ENCODE results near the gene UBL3.

Gene UBL3

DNA sequence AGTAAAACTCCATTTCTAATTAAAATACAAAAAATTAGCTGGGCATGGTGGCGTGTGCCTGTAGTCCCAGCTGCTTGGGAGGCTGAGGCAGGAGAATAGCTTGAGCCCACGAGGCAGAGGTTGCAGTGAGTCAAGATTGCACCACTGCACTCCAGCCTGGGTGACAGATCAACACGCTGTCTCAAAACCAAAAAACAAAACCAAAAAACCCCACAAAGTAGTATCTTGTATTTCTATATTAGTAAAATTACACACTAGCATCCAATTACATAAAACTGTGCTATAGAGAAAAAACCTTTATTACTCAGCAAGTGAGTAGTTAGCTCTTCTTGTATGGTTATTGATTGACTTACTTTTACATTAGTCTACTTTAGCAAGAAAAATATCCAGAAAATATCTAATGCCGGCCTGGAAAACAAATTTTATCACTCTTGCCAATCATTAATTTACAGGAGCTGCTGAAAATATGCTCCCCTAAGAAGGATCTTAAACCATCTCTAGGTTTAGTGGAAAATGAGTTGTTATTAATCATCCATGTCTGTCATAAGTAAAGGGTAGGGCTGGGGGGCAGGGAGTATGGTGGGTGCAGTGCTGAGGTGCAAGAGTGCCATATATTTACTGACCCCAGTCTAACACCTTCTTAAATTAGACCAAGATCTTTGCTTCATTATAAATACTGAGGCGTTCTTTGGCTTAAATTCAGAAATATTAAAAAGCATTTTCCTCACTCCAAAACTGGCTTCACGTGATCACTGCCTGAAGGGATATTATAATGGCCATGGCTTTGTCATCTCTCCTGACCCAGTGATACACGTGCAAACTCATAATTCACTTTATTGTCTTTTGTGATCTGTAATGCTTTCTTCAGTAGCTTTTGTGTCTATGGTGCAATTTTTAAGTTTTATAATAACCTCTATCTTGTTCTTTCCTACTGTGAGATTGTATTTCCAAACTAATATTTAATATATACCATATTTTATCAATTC lies 44.1 kb downstream of the UBL3 start:
- DNase-seq: no peak

GRCh38 chr13:29803221-29803620 lies 47.2 kb downstream of the UBL3 start:
- DNase-seq: no peak

DNA sequence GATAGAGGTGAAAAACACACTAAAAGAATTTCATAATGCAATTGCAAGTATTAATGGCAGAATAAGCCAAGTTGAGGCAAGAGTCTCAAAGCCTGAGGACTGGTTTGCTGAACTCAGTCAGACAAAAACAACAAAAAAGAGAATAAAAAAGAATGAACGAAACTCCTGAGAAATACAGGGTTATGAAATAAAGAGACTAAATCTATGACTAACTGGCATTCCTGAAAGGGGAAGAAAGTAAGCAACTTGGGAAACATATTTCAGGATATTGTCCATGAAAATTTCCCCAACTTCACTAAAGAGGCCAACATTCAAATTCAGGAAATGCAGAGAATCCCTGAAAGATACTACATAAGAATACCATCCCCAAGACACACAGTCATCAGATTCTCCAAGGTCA lies 47.8 kb downstream of the UBL3 start:
- peak; percentile 38 for DNase-seq

GRCh38 chr13:29801737-29802305 lies 48.6 kb downstream of the UBL3 start:
- peak; percentile 6 for DNase-seq

DNA sequence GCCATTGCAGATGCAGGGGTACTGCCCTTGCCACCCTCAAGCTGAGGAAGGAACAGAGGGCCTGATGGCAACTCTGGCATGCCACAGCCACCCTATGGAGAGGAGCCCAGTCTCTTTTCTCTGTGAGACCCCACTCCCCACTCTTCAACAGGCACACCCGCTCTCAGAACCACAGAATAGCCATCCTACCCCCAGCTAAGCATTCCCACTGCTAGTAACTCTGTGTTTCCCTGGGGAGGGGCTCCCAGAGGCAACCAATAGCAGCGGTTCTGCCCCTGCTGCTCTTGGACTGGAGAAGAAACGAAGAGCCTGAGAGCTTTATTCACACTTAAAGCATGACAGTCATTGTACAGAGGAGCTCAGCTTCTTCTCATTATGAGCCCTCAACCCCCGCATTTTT lies 49.3 kb downstream of the UBL3 start:
- no peak for DNase-seq

GRCh38 chr13:29800687-29801086 lies 49.7 kb downstream of the UBL3 start:
- DNase-seq: no peak

DNA sequence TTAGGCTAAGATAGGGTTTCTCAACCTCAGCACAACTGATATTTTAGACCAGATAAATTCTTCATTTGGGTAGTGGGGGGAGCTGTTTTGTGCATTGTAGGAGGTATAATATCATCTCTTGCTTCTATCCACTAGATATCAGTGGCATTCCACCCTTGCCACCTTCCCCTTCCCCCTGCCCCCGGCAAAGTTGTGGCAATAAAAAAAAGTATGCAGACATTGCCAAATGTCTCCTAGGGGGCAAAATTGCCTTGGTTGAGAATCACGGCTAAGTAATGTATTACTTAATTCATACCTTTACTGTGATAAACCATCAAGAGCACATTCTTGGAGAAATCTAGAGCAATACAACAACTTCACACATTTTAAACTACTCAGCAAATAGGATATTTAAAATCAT lies 51.4 kb downstream of the UBL3 start:
- DNase-seq: no peak

DNA sequence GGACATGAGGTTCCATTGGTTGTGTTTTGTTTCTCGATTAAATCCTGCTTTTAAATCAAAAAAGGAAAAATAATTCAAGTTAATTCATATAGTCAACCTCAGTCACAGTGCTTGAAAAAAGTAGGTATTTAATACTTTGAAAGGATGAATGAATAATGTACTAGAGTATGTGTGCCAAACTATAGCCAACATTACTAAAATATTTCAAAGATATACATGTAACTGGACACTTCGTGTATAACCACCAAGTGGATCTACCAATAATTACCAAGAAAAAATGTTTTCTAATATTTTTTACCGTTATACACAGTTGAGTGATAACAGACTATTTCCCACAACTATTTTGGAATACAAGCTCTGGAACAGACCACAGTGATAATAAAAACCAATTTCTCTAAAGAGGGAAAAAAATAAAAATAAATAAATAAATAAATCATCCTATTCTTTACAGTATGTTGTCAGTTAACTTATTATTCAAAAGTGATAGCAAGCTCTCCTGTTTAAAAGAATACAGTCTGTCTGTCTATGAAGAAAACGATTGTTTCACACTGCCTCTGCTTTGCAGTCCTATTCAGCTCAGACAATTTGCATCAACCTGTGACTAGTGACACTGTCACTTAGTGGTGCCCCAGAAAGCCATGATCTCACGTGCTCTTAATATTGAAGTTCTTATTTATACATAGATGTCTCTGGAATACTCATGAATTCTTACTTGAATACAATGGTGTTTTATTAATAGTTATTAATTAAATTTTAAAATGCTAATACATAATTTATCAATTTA lies 58.2 kb downstream of the UBL3 start:
- DNase-seq: peak; percentile 45

DNA sequence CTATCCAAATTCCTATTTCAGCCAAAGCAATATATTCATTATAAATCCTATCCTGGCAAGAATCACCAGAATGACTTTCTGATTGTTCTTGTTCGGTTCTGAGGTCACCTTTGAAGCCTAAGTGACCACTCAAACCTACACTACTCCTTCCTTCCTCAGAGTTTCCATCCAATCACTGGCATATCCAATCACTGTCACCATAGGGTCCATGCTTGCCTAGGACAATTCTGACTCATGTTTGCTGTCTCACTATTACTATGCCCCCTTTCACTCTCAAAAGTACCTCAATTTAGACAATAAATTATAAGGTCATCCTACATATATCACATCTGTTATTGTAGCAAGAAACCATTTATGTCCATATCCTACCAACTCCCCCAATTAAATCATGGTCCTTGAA lies 58.9 kb downstream of the UBL3 start:
- DNase-seq: no peak

DNA sequence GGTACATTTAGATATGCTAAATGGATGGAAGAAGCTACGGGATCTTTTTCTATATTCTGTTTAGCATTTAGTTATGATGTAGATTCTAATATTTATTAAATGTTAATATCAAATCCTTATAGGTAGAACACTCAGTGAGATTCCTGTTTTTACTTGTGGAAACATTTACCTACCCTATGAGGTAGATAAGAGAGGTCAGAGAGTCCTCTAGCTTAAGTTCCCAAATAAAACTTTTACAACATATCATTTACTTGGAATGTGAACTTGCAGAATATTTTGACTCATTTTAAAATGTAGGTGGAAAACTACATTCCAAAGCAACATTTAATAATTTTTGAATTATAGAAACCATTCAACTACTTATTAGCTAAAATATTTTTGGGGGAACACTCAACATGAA lies 63.7 kb downstream of the UBL3 start:
- no peak for DNase-seq

- no peak for DNase-seq
Observed at GRCh38 chr13:29785978-29786377, 64.4 kb downstream of the UBL3 start.

DNA sequence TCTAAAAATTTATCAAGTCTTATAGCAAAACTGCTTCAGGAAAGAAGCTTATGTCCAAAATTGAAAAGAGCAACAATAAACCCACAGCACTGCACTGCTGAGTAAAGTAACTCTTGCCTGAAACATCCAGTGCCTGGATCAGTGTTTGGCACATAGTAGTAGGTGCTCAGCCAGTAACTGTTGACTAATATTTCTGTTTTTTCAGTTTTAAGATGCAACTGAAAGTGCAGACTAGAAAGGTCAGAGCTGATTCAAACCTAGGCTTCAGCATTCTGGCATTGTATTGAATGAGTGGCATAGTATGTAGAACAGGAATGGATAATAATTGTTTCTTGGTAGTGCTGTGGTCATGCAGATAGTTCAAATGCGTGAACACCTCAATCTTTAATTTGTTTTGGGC lies 67.6 kb downstream of the UBL3 start:
- no peak for DNase-seq

GRCh38 chr13:29774830-29775229 lies 75.6 kb downstream of the UBL3 start:
- no peak for DNase-seq

GRCh38 chr13:29771247-29771646 lies 79.2 kb downstream of the UBL3 start:
- DNase-seq: peak; percentile 43

DNA sequence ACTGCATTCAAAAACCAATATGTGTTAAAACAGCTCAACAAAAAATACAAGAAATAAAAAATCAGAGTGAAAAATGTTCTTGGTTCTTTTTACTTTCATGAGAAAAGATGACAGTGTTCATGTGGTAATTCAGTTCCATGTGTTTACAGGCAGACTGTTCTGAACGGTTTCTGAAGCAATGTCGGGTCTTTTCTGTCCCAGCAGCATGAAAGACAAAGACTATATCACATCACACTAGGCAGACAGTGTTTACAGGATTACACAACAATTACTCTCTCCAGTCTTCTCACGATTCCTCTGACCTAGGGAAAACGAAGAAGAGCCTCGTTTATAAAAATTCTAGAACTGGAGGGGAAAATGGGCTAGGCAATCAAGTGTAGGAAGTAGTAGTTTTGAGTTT lies 83.4 kb downstream of the UBL3 start:
- DNase-seq: no peak

- no peak for DNase-seq
Observed at GRCh38 chr13:29763436-29764180, 86.8 kb downstream of the UBL3 start.

- no peak for DNase-seq
Observed at GRCh38 chr13:29761815-29762214, 88.6 kb downstream of the UBL3 start.

GRCh38 chr13:29761160-29761559 lies 89.3 kb downstream of the UBL3 start:
- DNase-seq: no peak

DNA sequence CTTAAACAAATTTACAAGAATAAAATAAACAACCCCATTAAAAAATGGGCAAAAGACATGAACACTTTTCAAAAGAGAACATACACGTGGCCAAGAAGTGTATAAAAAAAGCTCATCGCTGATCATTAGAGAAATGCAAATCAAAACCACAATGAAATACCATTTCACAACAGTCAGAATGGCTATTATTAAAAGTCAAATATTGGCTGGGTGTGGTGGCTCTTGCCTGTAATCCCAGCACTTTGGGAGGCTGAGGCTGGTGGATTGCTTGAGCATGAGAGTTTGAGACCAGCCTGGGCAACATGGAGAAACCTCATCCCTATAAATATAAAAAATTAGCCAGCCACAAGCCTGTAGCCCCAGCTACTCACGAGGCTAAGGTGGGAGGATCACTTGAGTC lies 89.9 kb downstream of the UBL3 start:
- no peak for DNase-seq

GRCh38 chr13:29758531-29759114 lies 91.8 kb downstream of the UBL3 start:
- no peak for DNase-seq

- DNase-seq: peak; percentile 65
Observed at GRCh38 chr13:29756506-29756905, 93.9 kb downstream of the UBL3 start.

GRCh38 chr13:29754473-29754806 lies 96.0 kb downstream of the UBL3 start:
- peak; percentile 31 for DNase-seq
